Karpas-422 (cell line): ENCODE data around the gene GBF1. TPM values are rescaled to one million over a fixed set of nuclear protein-coding genes. Genes with fewer than 3 reads are reported as not detected.

Experiments
- DNase-seq: peaks from one replicate; pipeline ENCODE4 v3.0.0-alpha.2; 2015
- H2AFZ ChIP-seq: fragments of 200-600 bp; sonication (generic); 2 replicates; pipeline ENCODE4 v1.6.1; 2014; ENCODE audit warnings: antibody characterized with exemption, low read length, mixed read lengths
- H3K27ac ChIP-seq: fragments of 200-600 bp; sonication (generic); 2 replicates; pipeline ENCODE4 v1.5.1; 2014; ENCODE audit warnings: mild to moderate bottlenecking, low read length, moderate library complexity
- H3K27me3 ChIP-seq: fragments of 200-600 bp; sonication (generic); 2 replicates; pipeline ENCODE4 v1.6.1; 2014; ENCODE audit warnings: low read length, mixed read lengths
- H3K36me3 ChIP-seq: fragments of 200-600 bp; sonication (generic); 2 replicates; pipeline ENCODE4 v1.6.1; 2014; ENCODE audit warnings: low read length, mixed read lengths; ENCODE audit not compliant: insufficient read depth
- H3K4me1 ChIP-seq: fragments of 200-600 bp; sonication (generic); 2 replicates; pipeline ENCODE4 v1.6.1; 2014; ENCODE audit warnings: mild to moderate bottlenecking, low read length, mixed read lengths
- H3K4me2 ChIP-seq: fragments of 200-600 bp; sonication (generic); 2 replicates; pipeline ENCODE4 v1.6.1; 2014; ENCODE audit warnings: low read length, low read depth, mild to moderate bottlenecking; ENCODE audit not compliant: poor library complexity, severe bottlenecking
- H3K4me3 ChIP-seq: fragments of 200-600 bp; sonication (generic); 2 replicates; pipeline ENCODE4 v1.5.1; 2014; ENCODE audit warnings: mild to moderate bottlenecking, antibody characterized with exemption, low read length, mixed read lengths
- H3K79me2 ChIP-seq: fragments of 200-600 bp; sonication (generic); 2 replicates; pipeline ENCODE4 v1.6.1; 2014; ENCODE audit warnings: mild to moderate bottlenecking, low read length, mixed read lengths
- H3K9ac ChIP-seq: fragments of 200-600 bp; sonication (generic); 2 replicates; pipeline ENCODE4 v1.6.0; 2014; ENCODE audit warnings: low read length
- H3K9me2 ChIP-seq: fragments of 200-600 bp; sonication (generic), shearing (Covaris generic); replicated peaks from 2 replicates; pipeline ENCODE4 v1.6.0; 2014; ENCODE audit warnings: mild to moderate bottlenecking, low read length, moderate library complexity; ENCODE audit not compliant: insufficient read depth
- H3K9me3 ChIP-seq: fragments of 300-700, 200-600 bp; sonication (generic); 2 replicates; pipeline ENCODE4 v1.6.1; 2014; ENCODE audit warnings: low read length, mixed read lengths
- H4K20me1 ChIP-seq: fragments of 200-600 bp; sonication (generic); 2 replicates; pipeline ENCODE4 v1.6.1; 2014; ENCODE audit warnings: mild to moderate bottlenecking, antibody characterized with exemption, low read length, low read depth; ENCODE audit not compliant: insufficient read depth
- total RNA-seq: library from RNA; depleted of rRNA; stranded (reverse); fragments of >200 nt; shearing (Covaris generic); gene quantifications from 2 replicates; pipeline ENCODE4 v1.2.3, GENCODE V29; 2014; ENCODE audit warnings: low replicate concordance

Gene GBF1
- total RNA-seq, 1 experiment from 2014 or later = 7.6 TPM

DNA sequence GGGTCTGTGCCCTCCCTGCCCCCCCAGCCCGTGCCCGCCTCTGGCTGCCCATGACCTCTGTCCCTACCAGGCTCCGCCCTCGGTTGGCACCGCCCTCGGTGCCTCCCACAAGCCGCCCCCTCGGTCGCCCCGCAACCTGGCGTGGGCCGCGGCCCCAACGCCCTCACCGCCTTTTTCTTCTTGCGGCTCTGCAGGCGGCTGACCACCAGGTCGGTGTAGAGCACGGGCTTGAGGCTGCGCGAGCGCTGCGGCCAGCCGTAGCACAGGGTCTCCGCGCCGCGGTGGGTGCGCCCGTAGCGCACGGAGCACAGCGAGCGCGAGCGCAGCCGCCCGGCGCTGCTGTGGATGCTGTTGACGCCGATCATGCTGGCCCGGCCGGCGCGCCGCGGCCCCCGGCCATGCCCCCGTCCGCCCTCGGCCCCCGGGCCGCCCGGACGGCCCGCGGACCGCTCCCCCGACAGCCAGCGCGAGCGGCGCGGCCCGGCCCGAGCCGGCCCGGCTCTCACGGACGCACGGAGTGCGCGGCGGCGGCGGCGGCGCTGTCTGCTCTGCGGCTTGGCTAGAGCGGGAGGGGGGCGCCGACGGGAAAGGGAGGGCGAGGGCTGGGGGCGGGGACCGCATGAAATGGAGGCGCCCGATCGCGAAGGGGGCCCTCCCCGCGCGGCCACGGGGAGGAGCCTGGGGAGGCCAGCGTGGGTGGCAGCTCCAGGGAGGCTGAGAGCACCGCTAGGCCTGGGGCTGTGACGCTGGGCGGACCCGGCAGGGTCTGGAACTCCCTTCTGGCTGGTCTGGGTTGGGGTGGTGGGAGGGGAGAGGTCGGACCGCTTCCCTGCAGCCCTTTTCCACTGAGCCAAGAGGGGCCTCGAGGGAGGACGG is 163.6 kb downstream of the GBF1 start:
- no peak overlapping the region for H3K27ac ChIP-seq

DNA sequence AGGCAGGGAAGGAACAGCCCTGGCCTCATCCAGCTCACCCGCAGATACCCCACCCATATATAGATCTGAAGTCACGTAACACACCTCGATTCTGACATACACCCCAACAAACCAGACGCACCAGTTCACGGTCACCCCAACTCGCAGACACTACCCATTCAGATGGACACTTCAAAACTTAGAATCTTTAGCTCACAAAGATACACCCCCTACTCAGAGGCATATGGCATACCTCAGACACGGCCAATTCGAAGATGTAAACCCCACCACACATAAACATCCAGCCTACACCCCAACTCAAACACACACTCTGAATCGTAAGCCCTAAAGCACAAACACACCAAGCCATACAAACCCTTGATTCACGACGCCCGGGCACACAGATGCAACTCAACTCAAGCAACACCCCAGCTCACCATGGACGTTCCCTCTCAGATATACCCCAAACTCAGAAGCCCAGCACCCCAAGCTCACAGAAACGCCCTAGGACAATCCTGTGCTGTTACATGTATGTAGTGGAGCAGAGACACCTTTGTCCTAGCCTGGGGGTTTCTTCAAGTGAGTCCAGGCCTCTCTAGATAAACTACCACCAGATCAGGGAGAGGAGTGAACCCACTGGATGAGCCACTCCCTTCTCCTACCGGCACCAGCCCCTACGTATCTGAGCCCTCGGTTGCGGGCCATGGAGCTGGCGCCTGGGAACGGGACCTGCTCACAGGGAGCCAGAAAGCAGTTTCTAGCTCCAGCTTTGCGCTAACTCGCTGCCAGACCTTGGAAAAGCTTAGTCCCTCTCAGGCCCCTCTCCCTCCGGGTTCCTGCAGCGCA is 164.5 kb downstream of the GBF1 start:
- Histone ChIP-seq H4K20me1 (no peaks in the 10 kb centered on the region), H3K36me3 (no peaks in the 10 kb centered on the region), H3K4me1 (peaks cover 9% of the 10 kb centered on the region), H3K4me2 (peak overlapping the region; percentile 23), H3K9me2 (no peaks in the 10 kb centered on the region), H3K79me2 (no peaks in the 10 kb centered on the region), H3K27me3 (no peaks in the 10 kb centered on the region), H3K9ac (peak overlapping the region; percentile 41), H3K27ac (no peak overlapping the region), H2AFZ (no peak overlapping the region), H3K9me3 (no peaks in the 10 kb centered on the region), H3K4me3 (peak overlapping the region; percentile 32; the same call in 1 of the 2 replicates)
- DNase-seq = no peak

More for the DNA sequence above, 163.6 kb downstream of the GBF1 start:
- Histone ChIP-seq H3K36me3 (no peaks in the 10 kb centered on the region), H3K4me3 (peak overlapping the region; percentile 57; the same call in 1 of the 2 replicates), H3K4me1 (peaks cover 9% of the 10 kb centered on the region), H3K27me3 (no peaks in the 10 kb centered on the region), H2AFZ (no peak overlapping the region), H3K9ac (peak overlapping the region; percentile 45), H3K9me2 (no peaks in the 10 kb centered on the region), H4K20me1 (no peaks in the 10 kb centered on the region), H3K9me3 (no peaks in the 10 kb centered on the region), H3K79me2 (no peaks in the 10 kb centered on the region), H3K4me2 (peak overlapping the region; percentile 53)
- DNase-seq = no peak

DNA sequence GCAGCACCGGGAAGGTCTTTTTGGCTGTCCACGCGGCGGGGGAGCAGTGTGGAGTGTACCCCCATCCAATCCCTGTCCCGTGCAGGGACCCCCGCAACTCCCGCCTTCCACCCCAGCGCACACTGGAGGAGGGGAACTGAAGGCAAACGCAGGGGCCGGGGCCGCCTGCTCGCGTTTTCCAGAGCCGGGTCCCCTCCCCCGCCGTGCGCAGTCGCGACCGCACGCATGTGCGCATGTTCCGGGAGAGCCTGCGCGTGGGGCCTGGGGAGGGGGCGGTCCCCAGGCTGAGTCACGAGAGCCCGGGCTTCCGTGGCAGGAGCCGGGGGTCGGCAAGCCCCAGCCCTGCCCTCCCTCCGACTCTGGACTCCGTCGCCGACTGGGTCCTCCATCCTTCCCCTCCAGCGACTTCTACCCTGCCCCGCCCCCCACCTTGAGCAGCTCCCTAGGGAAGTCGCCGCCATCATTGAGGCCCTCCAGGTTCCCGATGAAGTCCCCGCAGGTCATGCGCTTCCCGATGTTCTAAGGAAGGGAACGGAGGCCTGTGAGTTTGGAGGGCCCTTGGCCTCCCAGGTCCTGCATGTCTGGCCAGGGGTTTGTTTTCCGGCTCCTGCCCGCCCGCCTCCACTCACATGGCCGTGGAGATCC is 165.2 kb downstream of the GBF1 start:
- Histone ChIP-seq H3K4me3 (no peak overlapping the region), H2AFZ (no peak overlapping the region), H3K27me3 (no peaks in the 10 kb centered on the region), H3K4me2 (no peak overlapping the region), H4K20me1 (no peaks in the 10 kb centered on the region), H3K9ac (no peak overlapping the region), H3K9me2 (no peaks in the 10 kb centered on the region), H3K9me3 (no peaks in the 10 kb centered on the region), H3K4me1 (peaks cover 9% of the 10 kb centered on the region), H3K36me3 (no peaks in the 10 kb centered on the region), H3K79me2 (no peaks in the 10 kb centered on the region), H3K27ac (no peak overlapping the region)
- no peak for DNase-seq

DNA sequence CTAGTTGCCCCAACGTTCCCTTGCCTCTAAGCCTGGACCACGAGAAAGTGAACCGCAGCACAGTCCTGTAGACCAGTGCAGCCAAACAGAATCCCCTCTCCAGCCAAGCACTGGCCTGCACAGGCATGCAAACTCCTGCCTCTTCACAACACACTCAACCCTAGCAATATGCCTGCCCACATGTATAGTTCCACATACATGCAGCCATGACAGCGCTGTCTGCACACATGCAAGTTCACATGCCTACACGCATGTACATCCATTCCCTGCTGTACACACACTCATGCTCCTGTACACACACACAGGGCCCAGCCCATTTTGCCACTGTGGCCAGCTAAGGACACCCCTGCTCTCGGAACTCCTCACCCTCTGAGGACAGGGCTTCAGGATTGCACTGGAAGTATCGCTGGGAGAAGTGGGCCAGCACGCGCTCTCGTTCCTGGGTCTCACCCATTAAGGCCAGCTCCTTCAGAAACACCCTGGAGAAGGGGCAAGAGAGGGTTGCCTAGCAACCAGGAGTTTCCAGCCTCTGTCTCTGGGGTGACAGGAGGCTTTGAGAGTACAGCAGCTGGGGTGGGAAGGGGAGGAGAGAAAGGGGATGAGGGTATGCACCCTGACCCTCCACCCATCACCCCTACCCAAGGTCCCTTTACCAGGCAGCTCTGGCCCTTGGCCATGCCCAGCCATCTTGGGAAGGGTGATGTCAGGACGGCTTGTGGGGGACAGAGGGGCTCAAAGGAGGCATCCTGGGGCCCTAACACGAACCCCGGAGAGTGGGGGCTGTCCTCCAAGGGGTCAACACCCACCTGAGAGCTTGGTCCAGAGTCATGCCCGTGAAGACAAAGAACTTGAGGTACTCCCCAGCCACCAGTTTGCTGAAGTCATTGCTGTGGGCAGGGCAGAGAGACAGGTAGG is 166.3 kb downstream of the GBF1 start:
- H3K9me3 ChIP-seq = no peaks in the 10 kb centered on the region
- H3K79me2 ChIP-seq = no peaks in the 10 kb centered on the region
- no peak overlapping the region for H3K9ac ChIP-seq
- H3K27me3 ChIP-seq = no peaks in the 10 kb centered on the region
- no peak overlapping the region for H3K4me3 ChIP-seq
- H3K4me2 ChIP-seq = no peak overlapping the region
- DNase-seq = no peak
- no peak overlapping the region for H2AFZ ChIP-seq
- H3K4me1 ChIP-seq = peaks cover 9% of the 10 kb centered on the region
- no peak overlapping the region for H3K27ac ChIP-seq
- no peaks in the 10 kb centered on the region for H4K20me1 ChIP-seq
- no peaks in the 10 kb centered on the region for H3K9me2 ChIP-seq
- no peaks in the 10 kb centered on the region for H3K36me3 ChIP-seq

DNA sequence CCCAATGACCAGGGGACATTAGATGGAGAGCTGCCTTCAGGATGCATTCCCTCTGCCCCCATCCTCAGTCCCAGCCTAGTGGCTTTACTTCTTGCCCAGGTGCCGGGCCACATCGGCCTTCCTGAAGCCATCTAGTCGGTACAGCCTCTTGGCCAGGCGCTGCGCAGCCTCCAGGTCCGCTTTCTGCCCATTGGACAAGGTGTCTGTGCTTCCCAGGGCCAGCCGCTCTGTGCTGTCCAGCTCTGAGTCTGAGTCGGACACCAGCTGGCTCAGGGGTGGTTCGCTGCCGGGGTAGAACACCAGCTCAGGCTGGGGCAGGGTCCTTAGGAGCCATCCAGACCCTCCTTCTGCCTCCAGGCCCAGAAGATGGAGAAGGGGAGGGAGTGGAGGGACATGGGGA is 167.0 kb downstream of the GBF1 start:
- Histone ChIP-seq H3K4me1 (peaks cover 9% of the 10 kb centered on the region), H3K9ac (no peak overlapping the region), H3K27me3 (no peaks in the 10 kb centered on the region), H3K9me2 (no peaks in the 10 kb centered on the region), H3K36me3 (no peaks in the 10 kb centered on the region), H2AFZ (no peak overlapping the region), H3K27ac (no peak overlapping the region), H3K9me3 (no peaks in the 10 kb centered on the region), H4K20me1 (no peaks in the 10 kb centered on the region), H3K4me3 (no peak overlapping the region), H3K4me2 (no peak overlapping the region), H3K79me2 (no peaks in the 10 kb centered on the region)
- DNase-seq = no peak

DNA sequence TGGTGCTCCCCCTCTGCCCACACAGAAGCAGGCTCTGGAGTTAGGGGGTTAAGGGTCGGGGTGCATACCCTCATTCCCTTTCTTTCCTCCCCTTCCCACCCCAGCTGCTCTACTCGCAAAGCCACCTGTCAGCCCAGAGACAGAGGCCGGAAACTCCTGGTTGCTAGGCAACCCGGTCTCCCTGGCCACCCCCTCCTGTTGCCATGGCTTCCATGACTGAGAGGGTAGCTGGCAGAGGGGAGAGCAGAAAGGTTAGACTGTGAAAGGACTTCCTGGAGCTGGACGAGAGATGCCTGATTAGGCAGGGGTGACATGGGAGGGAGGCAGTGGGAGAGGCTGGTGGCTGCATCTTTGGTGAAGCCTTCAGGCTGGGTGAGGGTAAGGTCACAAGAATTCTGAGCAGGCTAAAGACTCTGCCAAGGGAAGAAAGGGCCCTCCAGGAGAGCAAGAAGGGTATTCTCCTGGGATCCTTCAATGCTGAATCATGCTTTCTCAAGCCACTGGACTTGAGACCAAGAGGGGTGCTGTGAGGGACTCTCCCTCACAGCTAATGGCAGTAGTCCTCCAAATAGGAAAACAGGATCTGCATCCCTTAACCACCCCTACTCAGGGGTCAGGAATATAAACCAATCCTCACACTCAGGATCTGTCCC is 167.8 kb downstream of the GBF1 start:
- H2AFZ ChIP-seq = no peak overlapping the region
- no peaks in the 10 kb centered on the region for H4K20me1 ChIP-seq
- H3K9me3 ChIP-seq = no peaks in the 10 kb centered on the region
- DNase-seq = peak; percentile 74
- no peaks in the 10 kb centered on the region for H3K9me2 ChIP-seq
- H3K27me3 ChIP-seq = no peaks in the 10 kb centered on the region
- H3K4me1 ChIP-seq = peaks cover 9% of the 10 kb centered on the region
- H3K4me3 ChIP-seq = no peak overlapping the region
- H3K79me2 ChIP-seq = no peaks in the 10 kb centered on the region
- no peak overlapping the region for H3K9ac ChIP-seq
- no peaks in the 10 kb centered on the region for H3K36me3 ChIP-seq
- H3K4me2 ChIP-seq = no peak overlapping the region
- no peak overlapping the region for H3K27ac ChIP-seq

DNA sequence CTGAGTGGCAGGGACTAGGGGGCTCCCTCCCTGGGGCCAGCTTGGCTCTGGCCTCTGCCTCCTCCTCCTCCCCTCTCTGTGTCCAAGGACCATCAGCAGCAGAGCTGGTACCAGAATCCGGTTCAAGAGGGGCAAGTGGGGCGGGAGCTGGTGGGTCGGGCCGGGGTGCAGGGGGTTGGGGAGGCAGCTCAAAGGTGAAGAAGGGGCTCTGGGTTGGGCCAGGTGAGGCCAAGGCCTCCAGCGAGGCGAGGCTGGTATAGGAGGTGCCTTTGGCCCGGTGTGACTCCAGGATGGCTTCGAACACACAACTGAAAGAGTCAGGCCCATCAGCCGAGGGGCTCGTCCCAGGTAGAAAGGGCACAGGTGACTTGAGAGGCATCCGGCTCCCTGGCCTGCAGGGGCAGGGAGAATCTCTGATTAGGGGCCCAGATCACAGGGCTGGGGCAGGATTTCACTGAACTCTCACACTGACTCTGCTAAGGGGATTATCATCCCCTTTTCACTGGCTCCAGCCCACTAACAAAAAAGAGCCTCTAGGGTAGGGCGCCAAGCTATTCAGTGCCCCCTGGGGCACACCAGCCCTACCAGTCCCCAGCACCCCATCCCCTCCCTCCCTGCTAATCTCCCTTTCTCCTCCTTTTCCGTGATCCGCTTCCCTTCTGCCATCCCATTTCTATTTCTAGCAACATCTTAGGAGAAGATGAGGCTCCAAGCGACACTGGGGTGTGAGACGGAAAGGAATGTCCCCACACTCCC is 168.7 kb downstream of the GBF1 start:
- Histone ChIP-seq H3K79me2 (no peaks in the 10 kb centered on the region), H3K9ac (no peak overlapping the region), H3K36me3 (no peaks in the 10 kb centered on the region), H4K20me1 (no peaks in the 10 kb centered on the region), H3K4me1 (peaks cover 9% of the 10 kb centered on the region), H3K27me3 (no peaks in the 10 kb centered on the region), H3K9me3 (no peaks in the 10 kb centered on the region), H3K4me3 (no peak overlapping the region), H3K4me2 (no peak overlapping the region), H3K9me2 (no peaks in the 10 kb centered on the region), H3K27ac (no peak overlapping the region), H2AFZ (no peak overlapping the region)
- DNase-seq = no peak
